Mononuclear cell (primary cell): ENCODE results near the gene NKIRAS2. TPM values are rescaled to one million over a fixed set of nuclear protein-coding genes. Genes with fewer than 3 reads are reported as not detected.

Experiments
- H3K27me3 ChIP-seq: 2 replicates; pipeline ENCODE4 v1.6.0; 2011; ENCODE audit warnings: low read length, control low read depth; ENCODE audit not compliant: insufficient read depth
- H3K4me1 ChIP-seq: 2 replicates; pipeline ENCODE4 v1.5.1; 2011; ENCODE audit warnings: mild to moderate bottlenecking, low read length, control low read depth; ENCODE audit not compliant: insufficient read depth
- H3K4me3 ChIP-seq: 2 replicates; pipeline ENCODE4 v1.5.1; 2011; ENCODE audit warnings: mild to moderate bottlenecking, low read length, moderate library complexity
- H3K9me3 ChIP-seq: 2 replicates; pipeline ENCODE4 v1.5.1; 2011; ENCODE audit warnings: low read depth, mild to moderate bottlenecking, control low read depth, low read length
- total RNA-seq: library from RNA; depleted of rRNA; stranded (reverse); fragments of >200 nt; gene quantifications from one replicate; pipeline ENCODE4 v1.2.3, GENCODE V29; 2012

Gene NKIRAS2
- total RNA-seq, 1 donor = 21.5 TPM

GRCh38 chr17:42072323-42073187 is 52.7 kb downstream of the NKIRAS2 start:
- Histone ChIP-seq H3K4me1 (peaks cover 14% of the 10 kb centered on the region), H3K4me3 (no peak overlapping the region), H3K9me3 (no peaks in the 10 kb centered on the region), H3K27me3 (peaks cover 20% of the 10 kb centered on the region)

Other genes with a start within 250 kb of the NKIRAS2 start
- 40.5 TPM for gene JUP, start 233.4 kb upstream of the NKIRAS2 start, total RNA-seq
- 0.94 TPM for gene P3H4, start 208.1 kb upstream of the NKIRAS2 start, total RNA-seq
- gene FKBP10, start 207.1 kb upstream of the NKIRAS2 start, total RNA-seq = 0.21 TPM
- gene NT5C3B, start 183.9 kb upstream of the NKIRAS2 start, total RNA-seq = 30.5 TPM
- not detected for gene KLHL10, start 182.3 kb upstream of the NKIRAS2 start, total RNA-seq
- gene KLHL11, start 154.7 kb upstream of the NKIRAS2 start, total RNA-seq = 60.7 TPM
- gene ACLY, start 101.1 kb upstream of the NKIRAS2 start, total RNA-seq = 23.8 TPM
- gene ODAD4, start 89.5 kb upstream of the NKIRAS2 start, total RNA-seq = not detected
- gene CNP, start 53.3 kb upstream of the NKIRAS2 start, total RNA-seq = 16.7 TPM
- 110 TPM for gene DNAJC7, start 2.7 kb upstream of the NKIRAS2 start, total RNA-seq
- gene C17orf113, start 30.5 kb downstream of the NKIRAS2 start, total RNA-seq = 0.21 TPM
- 0.10 TPM for gene ZNF385C, start 78.4 kb downstream of the NKIRAS2 start, total RNA-seq
- gene DHX58, start 92.6 kb downstream of the NKIRAS2 start, total RNA-seq = 12.3 TPM
- 12.4 TPM for gene KAT2A, start 101.3 kb downstream of the NKIRAS2 start, total RNA-seq
- gene HSPB9, start 102.7 kb downstream of the NKIRAS2 start, total RNA-seq = not detected
- gene RAB5C, start 134.9 kb downstream of the NKIRAS2 start, total RNA-seq = 106 TPM
- under 0.01 TPM for gene KCNH4, start 161.1 kb downstream of the NKIRAS2 start, total RNA-seq
- not detected for gene HCRT, start 165.4 kb downstream of the NKIRAS2 start, total RNA-seq
- gene GHDC, start 174.4 kb downstream of the NKIRAS2 start, total RNA-seq = 9.9 TPM